ENCODE results near the gene GRIK4. TPM values are rescaled to one million over a fixed set of nuclear protein-coding genes. Genes with fewer than 3 reads are reported as not detected.

The GRIK4 gene
- total RNA-seq, 1 donor from 2014 or later = 2.2 TPM

DNA sequence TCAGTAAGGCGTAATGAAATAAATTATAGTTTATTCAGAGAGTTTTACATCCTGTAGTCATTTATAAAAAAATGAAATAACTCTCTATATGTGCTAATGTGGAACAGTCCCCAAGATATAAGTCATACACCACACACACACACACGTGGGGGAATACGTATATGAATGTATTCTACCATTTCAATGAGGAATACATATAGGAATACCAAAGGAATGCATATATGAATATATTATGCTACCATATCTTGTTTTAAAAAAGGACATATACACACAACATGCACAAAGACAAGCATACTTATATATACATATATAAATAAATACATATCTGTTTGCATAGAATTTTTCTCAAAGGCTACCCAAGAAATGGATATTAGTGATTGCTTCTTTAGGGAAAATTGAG, 39.6 kb upstream of the GRIK4 start:
- H3K9me3 Mint-ChIP-seq = no peaks in the 10 kb centered on the region
- H3K4me1 Mint-ChIP-seq = no peaks in the 10 kb centered on the region
- DNase-seq (ENCODE audit: low spot score in 2 of 2, unreplicated experiment in 2 of 2) = no peak
- H3K27ac Mint-ChIP-seq = no peak overlapping the region
- TF ChIP-seq, protein P1, sequence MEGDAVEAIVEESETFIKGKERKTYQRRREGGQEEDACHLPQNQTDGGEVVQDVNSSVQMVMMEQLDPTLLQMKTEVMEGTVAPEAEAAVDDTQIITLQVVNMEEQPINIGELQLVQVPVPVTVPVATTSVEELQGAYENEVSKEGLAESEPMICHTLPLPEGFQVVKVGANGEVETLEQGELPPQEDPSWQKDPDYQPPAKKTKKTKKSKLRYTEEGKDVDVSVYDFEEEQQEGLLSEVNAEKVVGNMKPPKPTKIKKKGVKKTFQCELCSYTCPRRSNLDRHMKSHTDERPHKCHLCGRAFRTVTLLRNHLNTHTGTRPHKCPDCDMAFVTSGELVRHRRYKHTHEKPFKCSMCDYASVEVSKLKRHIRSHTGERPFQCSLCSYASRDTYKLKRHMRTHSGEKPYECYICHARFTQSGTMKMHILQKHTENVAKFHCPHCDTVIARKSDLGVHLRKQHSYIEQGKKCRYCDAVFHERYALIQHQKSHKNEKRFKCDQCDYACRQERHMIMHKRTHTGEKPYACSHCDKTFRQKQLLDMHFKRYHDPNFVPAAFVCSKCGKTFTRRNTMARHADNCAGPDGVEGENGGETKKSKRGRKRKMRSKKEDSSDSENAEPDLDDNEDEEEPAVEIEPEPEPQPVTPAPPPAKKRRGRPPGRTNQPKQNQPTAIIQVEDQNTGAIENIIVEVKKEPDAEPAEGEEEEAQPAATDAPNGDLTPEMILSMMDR (IDR thresholded peaks at IDR 0.05; ENCODE audit: unreplicated experiment) = no peak
- peaks cover 50% of the 10 kb centered on the region for H3K36me3 Mint-ChIP-seq
- no peak overlapping the region for H3K4me3 Mint-ChIP-seq
- H3K27me3 Mint-ChIP-seq (ENCODE audit: low read depth) = no peaks in the 10 kb centered on the region

DNA sequence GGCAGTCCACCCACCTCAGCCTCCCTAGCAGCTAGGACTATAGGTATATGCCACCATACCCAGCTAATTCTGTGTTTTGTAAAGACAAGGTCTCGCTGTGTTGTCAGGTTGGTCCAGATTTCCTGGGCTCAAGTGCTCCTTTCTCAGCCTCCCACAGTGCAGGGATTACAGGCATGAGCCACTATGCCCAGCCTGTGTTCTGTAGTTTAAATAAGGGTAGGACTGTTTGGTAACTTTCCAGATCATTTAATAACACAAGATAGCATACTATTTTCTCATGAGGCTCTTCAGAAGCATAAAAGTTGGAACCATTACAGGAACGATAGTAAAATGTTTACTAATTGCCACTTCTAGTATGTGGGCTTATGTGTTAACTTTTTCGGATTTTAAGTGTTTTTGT, 38.0 kb upstream of the GRIK4 start:
- Mint-ChIP-seq H3K27me3 (ENCODE audit: low read depth) (no peaks in the 10 kb centered on the region), H3K4me1 (no peaks in the 10 kb centered on the region), H3K27ac (no peak overlapping the region), H3K4me3 (no peak overlapping the region), H3K36me3 (peaks cover 41% of the 10 kb centered on the region), H3K9me3 (no peaks in the 10 kb centered on the region)
- DNase-seq (ENCODE audit: low spot score in 2 of 2, unreplicated experiment in 2 of 2) = no peak
- TF ChIP-seq, protein P1 (IDR thresholded peaks at IDR 0.05; ENCODE audit: unreplicated experiment) = no peak

DNA sequence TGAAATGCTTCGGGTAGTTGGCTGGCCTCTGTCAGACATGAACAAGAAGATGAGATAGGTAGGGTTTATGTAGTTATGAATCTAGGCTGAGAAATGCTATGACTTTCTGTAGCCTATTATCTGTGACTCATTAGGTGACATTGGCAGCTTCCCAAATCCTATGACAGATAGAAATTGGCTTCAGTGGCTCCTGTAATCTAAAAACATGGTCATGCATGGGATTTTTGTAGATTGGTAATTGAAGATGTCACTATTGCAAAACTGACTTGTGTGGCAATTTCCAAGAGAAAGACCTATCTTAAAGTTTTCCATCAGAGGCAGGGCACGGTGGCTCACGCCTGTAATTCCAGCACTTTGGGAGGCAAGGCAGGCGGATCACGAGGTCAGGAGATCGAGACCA, 29.4 kb upstream of the GRIK4 start:
- Mint-ChIP-seq H3K9me3 (no peaks in the 10 kb centered on the region), H3K4me1 (no peaks in the 10 kb centered on the region), H3K27me3 (ENCODE audit: low read depth) (no peaks in the 10 kb centered on the region), H3K36me3 (peaks cover 46% of the 10 kb centered on the region), H3K27ac (no peak overlapping the region), H3K4me3 (no peak overlapping the region)
- TF ChIP-seq, protein P1 (IDR thresholded peaks at IDR 0.05; ENCODE audit: unreplicated experiment) = no peak
- no peak for DNase-seq (ENCODE audit: low spot score in 2 of 2, unreplicated experiment in 2 of 2)

DNA sequence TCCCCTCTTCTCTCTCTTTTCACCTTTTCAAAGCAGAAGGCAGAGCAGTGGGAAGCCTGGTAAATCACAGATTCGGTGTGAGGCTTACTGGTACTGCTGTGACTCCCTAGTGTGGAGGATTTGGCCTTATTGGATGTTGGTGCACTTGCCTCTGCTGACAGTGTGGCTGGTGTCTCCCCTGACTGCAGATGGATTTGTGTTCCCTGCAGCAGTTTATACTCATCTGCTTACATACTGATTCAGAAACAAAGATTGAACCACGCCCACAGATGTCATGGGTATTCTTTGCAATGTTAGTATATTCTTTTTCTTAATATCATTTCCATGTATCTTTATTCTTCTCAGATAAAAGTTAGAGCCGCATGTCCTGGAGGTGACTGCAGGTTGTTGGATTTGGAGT, 26.8 kb upstream of the GRIK4 start:
- no peak for DNase-seq (ENCODE audit: low spot score in 2 of 2, unreplicated experiment in 2 of 2)
- no peaks in the 10 kb centered on the region for H3K9me3 Mint-ChIP-seq
- no peak overlapping the region for H3K27ac Mint-ChIP-seq
- H3K27me3 Mint-ChIP-seq (ENCODE audit: low read depth) = no peaks in the 10 kb centered on the region
- H3K4me1 Mint-ChIP-seq = no peaks in the 10 kb centered on the region
- no peak overlapping the region for H3K4me3 Mint-ChIP-seq
- TF ChIP-seq, protein P1 (IDR thresholded peaks at IDR 0.05; ENCODE audit: unreplicated experiment) = no peak
- peaks cover 40% of the 10 kb centered on the region for H3K36me3 Mint-ChIP-seq

DNA sequence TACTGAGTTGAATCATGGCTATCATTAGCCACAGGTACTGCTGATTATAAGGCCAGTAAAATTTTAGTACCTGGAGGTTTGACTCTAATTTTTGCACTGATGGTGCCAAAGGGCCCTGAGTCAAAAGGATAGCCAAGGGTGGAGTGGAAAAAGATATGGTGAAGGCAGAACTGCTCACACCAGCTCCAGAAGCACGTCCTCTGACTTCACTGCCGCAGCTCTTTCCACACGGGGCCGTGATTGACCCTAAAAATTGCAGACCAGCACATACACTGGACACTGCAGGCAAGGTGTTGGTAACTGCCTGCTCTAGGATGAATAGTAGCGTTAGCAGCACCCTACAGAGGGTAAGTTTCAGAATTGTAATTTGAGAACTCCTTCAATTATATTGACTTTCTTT, 25.4 kb upstream of the GRIK4 start:
- H3K36me3 Mint-ChIP-seq = peaks cover 28% of the 10 kb centered on the region
- H3K9me3 Mint-ChIP-seq = no peaks in the 10 kb centered on the region
- no peak for DNase-seq (ENCODE audit: low spot score in 2 of 2, unreplicated experiment in 2 of 2)
- TF ChIP-seq, protein P1 (IDR thresholded peaks at IDR 0.05; ENCODE audit: unreplicated experiment) = no peak
- no peaks in the 10 kb centered on the region for H3K4me1 Mint-ChIP-seq
- H3K27me3 Mint-ChIP-seq (ENCODE audit: low read depth) = no peaks in the 10 kb centered on the region
- H3K4me3 Mint-ChIP-seq = no peak overlapping the region
- no peak overlapping the region for H3K27ac Mint-ChIP-seq

DNA sequence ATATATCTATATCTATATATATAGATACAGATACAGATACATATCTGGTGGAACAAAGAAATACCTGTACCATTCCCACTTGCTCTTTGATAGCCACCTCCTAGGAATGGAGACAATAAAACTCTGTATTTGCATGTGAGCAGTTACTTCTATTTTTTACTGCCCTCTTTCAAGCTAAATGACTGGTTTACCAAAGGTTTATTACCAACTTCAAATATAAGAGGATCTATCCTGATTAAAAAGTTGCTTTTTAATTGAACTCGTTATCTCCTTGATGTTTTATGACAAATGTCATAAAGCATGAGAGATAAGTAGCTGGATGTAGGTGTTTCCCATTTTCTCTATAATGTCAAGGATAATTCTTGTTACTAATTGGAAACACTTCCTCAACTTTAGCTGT, 21.7 kb upstream of the GRIK4 start:
- H3K27ac Mint-ChIP-seq = no peak overlapping the region
- no peaks in the 10 kb centered on the region for H3K9me3 Mint-ChIP-seq
- DNase-seq (ENCODE audit: low spot score in 2 of 2, unreplicated experiment in 2 of 2) = no peak
- H3K27me3 Mint-ChIP-seq (ENCODE audit: low read depth) = no peaks in the 10 kb centered on the region
- no peak overlapping the region for H3K4me3 Mint-ChIP-seq
- peaks cover 6% of the 10 kb centered on the region for H3K4me1 Mint-ChIP-seq
- peaks cover 10% of the 10 kb centered on the region for H3K36me3 Mint-ChIP-seq
- TF ChIP-seq, protein P1 (IDR thresholded peaks at IDR 0.05; ENCODE audit: unreplicated experiment) = no peak

Measured in mesothelial cell of epicardium (in vitro differentiated cells).